ENCODE results near the gene CIB2.

Gene CIB2

GRCh38 chr15:78107471-78107870 is 23.8 kb downstream of the CIB2 start:
- no peak for DNase-seq (ENCODE audit: low read depth in 2 of 2)

GRCh38 chr15:78105476-78106241 is 25.6 kb downstream of the CIB2 start:
- no peak for DNase-seq (ENCODE audit: low read depth in 2 of 2)

DNA sequence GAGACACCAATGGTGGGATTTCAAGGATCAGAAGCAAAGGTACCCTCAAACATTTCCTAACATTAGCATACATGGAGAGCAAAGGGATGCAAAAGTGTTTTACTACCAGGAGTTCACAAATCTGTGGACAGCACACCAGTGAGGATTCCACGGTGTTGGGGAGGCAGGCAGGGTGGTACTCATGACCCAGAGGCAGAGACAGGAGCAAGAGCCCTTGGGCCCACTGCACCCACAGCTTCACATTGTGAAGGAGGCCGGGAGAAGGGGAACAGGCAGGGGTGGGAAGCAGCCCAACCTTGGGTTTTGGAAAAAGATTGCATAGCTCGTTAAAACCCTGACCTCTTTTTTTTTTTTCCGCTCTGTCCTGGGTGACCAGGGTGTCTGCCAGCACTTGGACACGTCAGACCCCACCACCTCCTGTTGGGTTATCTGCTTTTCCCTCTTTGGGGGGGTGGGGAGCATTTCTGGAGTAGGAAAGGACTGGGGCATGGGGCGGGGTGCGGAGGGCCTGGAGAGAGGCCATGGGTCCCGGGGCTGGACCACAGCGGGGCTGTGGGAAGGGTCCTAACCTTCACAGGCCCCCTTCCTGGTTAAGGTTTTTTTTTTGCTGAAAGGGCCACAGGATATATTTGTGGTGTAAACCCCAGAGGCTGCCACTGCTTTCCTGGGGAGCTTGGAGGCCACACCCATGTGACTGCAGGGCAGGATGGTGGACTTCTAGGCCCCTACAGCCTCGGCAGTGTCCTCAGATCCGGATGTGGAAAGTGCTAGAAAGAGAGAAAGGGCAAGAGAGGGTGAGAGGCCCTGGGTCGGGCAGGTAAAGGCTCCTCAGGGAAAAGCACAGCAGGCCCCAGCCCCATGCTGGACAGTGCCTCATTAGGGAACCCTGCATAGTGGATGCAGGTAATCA is 26.4 kb downstream of the CIB2 start:
- DNase-seq (ENCODE audit: low read depth in 2 of 2): no peak

- no peak for DNase-seq (ENCODE audit: low read depth in 2 of 2)
Observed at GRCh38 chr15:78104119-78104479, 27.1 kb downstream of the CIB2 start.

DNA sequence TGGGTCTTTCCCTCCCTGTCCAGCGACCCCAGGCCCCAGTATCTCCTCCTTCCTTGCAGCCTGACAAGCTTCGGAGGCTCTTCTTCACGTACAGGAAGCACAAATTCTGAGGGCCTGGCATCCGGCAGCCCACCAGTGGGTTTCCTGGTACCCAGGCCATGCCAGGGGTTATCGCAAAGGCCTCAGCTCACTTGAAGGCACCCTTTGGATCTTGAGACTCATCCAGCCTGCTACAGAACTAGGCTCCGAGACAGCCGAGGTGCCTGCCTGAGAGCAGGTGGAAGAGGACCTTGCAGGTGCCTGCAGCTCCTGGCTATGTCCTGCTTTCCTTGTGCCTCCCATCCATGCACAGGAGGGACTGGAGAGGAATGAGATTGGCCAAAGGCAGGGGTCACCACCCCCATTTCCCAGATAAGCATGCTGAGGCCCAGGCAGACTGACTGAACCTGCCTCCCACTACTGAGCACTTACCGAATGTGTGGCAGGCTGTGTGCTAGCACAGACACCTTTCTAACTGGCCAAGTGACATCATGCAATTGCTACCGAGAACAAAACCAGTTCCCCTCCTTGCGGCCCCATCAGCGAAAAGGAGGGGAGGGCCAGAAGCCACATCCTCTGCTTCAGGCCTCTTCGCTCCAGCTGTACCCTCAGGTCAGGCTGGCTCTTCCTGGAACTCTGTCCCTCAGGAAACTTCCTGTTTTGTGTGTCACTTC is 27.7 kb downstream of the CIB2 start:
- DNase-seq (ENCODE audit: low read depth in 2 of 2): peak; percentile 37 to 41

DNA sequence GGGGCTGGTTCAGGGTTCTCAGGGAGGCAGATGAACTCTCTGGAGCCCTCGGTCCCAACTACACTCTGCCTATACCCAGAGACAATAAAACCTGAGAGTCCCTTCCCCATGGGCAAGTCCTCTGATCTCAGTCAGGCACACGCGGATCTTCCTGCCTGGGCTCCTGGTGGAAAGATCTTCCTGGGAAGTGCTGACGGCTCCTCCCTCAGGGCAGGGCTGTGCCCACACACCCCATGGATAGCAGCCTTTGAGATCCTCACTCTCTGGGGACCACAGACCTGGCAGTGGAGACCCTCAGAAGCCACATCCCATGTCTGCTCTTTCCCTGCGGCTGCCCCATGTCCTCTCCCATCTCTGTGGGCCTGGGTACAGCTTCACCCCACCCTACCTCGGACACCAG is 28.5 kb downstream of the CIB2 start:
- DNase-seq (ENCODE audit: low read depth in 2 of 2): no peak

GRCh38 chr15:78102211-78102610 is 29.0 kb downstream of the CIB2 start:
- no peak for DNase-seq (ENCODE audit: low read depth in 2 of 2)

DNA sequence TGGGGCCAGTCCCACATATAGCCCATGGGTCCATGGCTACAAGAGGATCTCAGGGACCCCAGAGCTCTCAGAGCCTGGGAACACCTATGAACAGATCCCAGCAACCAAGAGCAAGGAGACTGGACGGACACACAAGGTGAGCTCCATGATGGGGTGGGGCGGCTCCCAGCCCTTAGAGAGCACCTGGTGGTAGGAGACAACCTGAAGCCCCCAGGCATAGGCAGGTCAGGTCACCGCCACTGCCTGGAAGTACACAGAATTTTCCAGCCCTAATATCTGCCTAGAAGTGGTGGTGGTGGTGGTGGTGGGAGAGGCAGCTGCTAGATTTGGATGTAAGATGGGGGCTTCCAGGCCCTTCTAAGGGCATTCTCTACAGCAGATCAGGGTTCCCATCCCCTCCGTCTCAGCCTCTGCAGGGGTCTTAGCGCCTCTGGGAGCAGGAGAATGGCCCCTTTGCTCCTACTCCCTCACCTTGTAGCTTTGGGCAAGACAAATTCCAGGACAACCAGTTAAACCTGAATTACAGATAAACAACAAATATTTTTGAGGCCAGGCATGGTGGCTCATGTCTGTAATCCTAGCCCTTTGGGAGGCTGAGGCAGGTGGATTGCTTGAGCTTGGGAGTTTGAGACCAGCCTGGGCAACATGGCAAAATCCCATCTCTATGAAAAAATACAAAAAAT is 29.7 kb downstream of the CIB2 start:
- DNase-seq (ENCODE audit: low read depth in 2 of 2): no peak

DNA sequence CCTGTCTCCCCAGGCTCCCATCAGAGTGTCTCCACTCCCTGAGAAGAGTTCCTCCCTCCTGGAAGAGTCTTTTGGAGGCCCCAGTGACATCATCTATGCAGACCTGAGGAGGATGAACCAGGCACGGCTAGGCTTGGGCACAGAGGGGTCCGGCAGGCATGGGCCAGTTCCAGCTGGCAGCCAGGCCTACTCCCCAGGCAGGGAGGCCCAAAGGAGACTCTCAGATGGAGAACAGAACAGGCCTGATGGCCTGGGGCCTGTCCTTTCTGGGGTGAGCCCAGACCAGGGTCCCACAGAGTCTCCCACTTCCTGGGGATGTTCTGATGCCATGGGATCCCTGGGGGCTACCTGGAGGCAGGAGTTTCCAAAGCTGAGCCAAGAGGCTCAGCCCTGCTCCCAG is 30.4 kb downstream of the CIB2 start:
- DNase-seq (ENCODE audit: low read depth in 2 of 2): no peak

GRCh38 chr15:78098131-78098755 is 33.0 kb downstream of the CIB2 start:
- DNase-seq (ENCODE audit: low read depth in 2 of 2): no peak

- DNase-seq (ENCODE audit: low read depth in 2 of 2): no peak
Observed at GRCh38 chr15:78097667-78098066, 33.6 kb downstream of the CIB2 start.

- no peak for DNase-seq (ENCODE audit: low read depth in 2 of 2)
Observed at GRCh38 chr15:78093242-78094020, 37.8 kb downstream of the CIB2 start.

DNA sequence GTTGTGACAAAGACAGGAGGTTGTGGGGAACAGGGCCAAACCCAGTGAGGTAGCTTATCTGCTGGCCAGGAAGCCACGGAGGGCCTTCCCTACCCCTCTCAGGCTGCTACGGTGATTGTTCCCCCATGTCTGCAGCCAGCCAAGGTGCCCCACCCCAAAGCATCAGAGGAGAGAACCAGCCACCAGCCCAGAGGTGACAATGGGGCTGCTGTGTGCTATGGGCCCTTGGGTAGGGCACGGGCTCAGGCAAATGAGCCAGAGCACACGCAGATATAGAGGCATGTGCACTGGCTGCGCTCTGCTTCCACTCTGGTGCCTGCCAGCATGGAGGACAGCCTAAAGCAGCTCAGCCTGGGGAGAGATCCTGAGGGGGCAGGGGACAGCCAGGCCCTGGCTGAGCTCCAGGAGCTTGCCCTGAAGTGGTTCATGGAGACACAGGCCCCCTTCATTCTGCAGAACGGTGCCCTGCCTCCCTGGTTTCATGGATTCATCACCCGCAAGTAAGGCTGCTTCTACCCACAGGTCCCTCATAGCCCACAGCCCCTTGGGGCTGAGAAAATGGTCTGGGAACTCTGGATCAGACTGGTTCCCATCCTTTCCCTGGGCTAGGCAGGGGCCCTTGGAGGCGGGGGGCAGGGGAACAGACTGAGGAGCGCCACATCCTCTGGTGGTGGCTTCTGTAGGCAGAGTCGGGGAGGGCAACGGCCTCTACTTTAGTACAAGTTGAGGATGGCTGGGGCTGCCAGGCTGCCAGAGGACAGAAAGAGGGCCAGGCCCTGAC is 38.8 kb downstream of the CIB2 start, which contains the start of gene SH2D7:
SH2D7 (plus strand) TSS at position 301 of the 781 bp plus-strand sequence; CDS start at position 325, 24 bp downstream.
- no peak for DNase-seq (ENCODE audit: low read depth in 2 of 2)

GRCh38 chr15:78090422-78091063 is 40.7 kb downstream of the CIB2 start:
- DNase-seq (ENCODE audit: low read depth in 2 of 2): no peak

DNA sequence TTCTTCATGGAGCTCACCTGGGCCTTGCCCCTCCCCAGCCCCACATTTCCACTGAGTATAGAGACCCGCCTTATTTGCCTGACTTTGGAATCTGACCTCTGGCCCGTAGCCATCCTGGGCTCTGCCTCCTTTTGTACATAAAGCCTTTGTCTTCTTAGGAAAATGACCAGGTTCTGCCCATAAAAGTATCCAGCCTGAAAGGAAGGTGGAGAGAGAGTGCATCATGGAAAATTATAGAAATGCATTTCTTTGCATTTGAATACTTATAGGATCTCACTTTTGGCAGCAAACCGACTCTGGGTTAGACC is 42.5 kb downstream of the CIB2 start:
- DNase-seq (ENCODE audit: low read depth in 2 of 2): no peak

DNA sequence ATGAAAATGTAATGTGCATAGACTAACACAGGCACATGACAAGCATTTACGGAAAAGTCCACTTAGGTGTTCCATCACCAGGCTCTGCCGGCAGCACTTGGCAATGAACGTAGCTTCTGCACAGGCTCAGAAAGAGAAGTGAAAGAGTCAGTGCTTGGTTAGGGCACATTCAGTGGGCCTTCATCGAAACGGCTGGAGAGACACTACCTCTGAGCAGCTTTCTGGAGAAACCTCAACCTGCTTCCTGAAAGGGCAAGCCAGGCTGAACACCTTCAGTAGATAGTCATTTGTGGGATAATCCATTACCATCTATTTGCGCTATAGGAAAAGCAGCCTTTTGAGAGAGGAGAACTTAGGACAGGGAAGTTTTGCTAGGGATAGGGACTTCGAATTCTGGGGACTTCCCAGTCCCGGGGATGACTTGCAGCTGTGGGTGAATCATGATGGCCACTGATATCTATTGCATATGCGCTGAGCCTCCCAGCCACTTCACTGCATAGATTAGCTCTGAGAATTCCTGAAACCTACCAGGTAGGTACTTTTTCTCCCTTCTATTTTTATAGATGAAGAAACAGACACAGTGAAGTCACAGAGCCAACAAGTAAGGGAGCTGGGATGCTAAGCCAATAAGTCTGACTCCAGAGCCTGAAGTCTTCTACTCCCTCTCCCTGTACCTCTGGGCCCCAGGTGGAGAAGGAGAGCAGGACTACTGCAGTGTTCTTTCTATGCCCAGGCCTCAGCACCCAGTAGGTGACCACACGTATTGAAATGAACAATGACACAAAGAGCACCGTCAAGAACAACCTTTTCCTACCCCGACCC is 43.1 kb downstream of the CIB2 start:
- DNase-seq (ENCODE audit: low read depth in 2 of 2): no peak

- no peak for DNase-seq (ENCODE audit: low read depth in 2 of 2)
Observed at GRCh38 chr15:78085928-78086327, 45.3 kb downstream of the CIB2 start.

DNA sequence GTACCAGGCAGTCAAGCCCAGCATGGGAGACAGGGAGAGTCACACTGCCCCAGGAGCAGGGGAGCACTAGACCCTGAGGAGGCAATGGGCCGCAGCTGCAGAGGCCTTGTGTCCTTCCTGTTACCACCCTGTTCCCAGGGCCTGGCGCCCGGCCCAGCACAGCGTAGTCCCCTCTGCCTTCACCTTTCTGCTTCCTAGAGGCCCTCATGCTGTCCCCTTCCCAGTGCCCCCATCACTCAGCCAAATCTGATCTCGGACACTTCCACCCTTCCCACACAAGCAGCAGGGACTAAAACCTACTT is 46.8 kb downstream of the CIB2 start:
- DNase-seq (ENCODE audit: low read depth in 2 of 2): no peak

Data from activated CD4-positive, alpha-beta T cell treated with anti-CD3 and anti-CD28 coated beads for 24 hours (primary cell).